H1 (cell line): Measurements from ENCODE around the gene RPS6KA5. TPM values are rescaled to one million over a fixed set of nuclear protein-coding genes. Genes with fewer than 3 reads are reported as not detected.

ENCODE experiments used
- POU5F1 ChIP-seq: IDR thresholded peaks from 2 replicates; pipeline ENCODE4 v1.6.1; 2011; ENCODE audit warnings: low read depth, mild to moderate bottlenecking, low read length, moderate library complexity
- TAF7 ChIP-seq: optimal IDR thresholded peaks from 2 replicates; pipeline ENCODE3; 2011; ENCODE audit warnings: low read depth, mild to moderate bottlenecking, inconsistent platforms, low read length, moderate library complexity, borderline replicate concordance
- polyA plus RNA-seq, 7 experiments: library from polyadenylated mRNA; depleted of rRNA in 3 of 7; stranded (reverse) in 5 of 7; unstranded in 2 of 7; fragments of >200 nt in 5 of 7; fragments of 200-250 nt in 2 of 7; gene quantifications; 1 replicate in 5 of 7; 2 replicates in 1 of 7; 4 replicates in 1 of 7; pipeline versions ENCODE4 v1.2.1 to v1.2.3, GENCODE V29; 2011 to 2013; ENCODE audit warnings: missing spikeins in 2 of 7, mixed read lengths in 2 of 7
- total RNA-seq: library from RNA; stranded (reverse); fragmentation: NEBNext Ultra II Directional; extraction: Animal tissue kit (Norgen Biotek cat#: 25700); gene quantifications from 2 replicates; pipeline ENCODE4 v1.2.1, GENCODE V29; 2021
- TF ChIP-seq, protein P1 (sequence below): fragments of 300-600 bp; sonication (generic); IDR thresholded peaks from 2 replicates; pipeline ENCODE4 v1.7.1; 2012; ENCODE audit warnings: low read length, moderate library complexity, mild to moderate bottlenecking, inconsistent platforms; ENCODE audit not compliant: insufficient replicate concordance

RPS6KA5 gene
- total and polyA plus RNA-seq, 2 of the 8 experiments (the other 6 are each of a cell fraction or from before 2014, with no cell fraction given), result 0.85 to 3.1 TPM

DNA sequence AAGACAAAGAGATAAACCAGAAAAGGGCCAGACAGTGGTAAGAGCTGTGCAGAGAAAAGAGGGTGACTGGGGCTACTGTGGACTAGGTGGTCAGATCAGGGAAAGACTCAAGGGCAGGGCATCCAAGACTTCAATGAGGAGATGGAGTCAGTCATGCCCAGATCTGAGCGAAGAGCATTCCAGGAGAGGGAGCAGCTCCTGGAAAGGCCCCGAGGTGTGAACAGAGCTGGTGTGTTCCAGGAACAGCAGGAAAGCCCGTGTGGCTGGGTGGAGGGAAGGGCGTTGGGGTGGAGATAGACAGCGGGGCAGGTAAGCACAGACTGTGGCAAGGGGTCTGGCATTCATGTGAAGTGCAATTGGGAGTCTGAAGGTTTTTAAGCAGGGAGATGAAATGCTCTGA is 261.0 kb downstream of the RPS6KA5 start (continued):
- TF ChIP-seq, protein P1, sequence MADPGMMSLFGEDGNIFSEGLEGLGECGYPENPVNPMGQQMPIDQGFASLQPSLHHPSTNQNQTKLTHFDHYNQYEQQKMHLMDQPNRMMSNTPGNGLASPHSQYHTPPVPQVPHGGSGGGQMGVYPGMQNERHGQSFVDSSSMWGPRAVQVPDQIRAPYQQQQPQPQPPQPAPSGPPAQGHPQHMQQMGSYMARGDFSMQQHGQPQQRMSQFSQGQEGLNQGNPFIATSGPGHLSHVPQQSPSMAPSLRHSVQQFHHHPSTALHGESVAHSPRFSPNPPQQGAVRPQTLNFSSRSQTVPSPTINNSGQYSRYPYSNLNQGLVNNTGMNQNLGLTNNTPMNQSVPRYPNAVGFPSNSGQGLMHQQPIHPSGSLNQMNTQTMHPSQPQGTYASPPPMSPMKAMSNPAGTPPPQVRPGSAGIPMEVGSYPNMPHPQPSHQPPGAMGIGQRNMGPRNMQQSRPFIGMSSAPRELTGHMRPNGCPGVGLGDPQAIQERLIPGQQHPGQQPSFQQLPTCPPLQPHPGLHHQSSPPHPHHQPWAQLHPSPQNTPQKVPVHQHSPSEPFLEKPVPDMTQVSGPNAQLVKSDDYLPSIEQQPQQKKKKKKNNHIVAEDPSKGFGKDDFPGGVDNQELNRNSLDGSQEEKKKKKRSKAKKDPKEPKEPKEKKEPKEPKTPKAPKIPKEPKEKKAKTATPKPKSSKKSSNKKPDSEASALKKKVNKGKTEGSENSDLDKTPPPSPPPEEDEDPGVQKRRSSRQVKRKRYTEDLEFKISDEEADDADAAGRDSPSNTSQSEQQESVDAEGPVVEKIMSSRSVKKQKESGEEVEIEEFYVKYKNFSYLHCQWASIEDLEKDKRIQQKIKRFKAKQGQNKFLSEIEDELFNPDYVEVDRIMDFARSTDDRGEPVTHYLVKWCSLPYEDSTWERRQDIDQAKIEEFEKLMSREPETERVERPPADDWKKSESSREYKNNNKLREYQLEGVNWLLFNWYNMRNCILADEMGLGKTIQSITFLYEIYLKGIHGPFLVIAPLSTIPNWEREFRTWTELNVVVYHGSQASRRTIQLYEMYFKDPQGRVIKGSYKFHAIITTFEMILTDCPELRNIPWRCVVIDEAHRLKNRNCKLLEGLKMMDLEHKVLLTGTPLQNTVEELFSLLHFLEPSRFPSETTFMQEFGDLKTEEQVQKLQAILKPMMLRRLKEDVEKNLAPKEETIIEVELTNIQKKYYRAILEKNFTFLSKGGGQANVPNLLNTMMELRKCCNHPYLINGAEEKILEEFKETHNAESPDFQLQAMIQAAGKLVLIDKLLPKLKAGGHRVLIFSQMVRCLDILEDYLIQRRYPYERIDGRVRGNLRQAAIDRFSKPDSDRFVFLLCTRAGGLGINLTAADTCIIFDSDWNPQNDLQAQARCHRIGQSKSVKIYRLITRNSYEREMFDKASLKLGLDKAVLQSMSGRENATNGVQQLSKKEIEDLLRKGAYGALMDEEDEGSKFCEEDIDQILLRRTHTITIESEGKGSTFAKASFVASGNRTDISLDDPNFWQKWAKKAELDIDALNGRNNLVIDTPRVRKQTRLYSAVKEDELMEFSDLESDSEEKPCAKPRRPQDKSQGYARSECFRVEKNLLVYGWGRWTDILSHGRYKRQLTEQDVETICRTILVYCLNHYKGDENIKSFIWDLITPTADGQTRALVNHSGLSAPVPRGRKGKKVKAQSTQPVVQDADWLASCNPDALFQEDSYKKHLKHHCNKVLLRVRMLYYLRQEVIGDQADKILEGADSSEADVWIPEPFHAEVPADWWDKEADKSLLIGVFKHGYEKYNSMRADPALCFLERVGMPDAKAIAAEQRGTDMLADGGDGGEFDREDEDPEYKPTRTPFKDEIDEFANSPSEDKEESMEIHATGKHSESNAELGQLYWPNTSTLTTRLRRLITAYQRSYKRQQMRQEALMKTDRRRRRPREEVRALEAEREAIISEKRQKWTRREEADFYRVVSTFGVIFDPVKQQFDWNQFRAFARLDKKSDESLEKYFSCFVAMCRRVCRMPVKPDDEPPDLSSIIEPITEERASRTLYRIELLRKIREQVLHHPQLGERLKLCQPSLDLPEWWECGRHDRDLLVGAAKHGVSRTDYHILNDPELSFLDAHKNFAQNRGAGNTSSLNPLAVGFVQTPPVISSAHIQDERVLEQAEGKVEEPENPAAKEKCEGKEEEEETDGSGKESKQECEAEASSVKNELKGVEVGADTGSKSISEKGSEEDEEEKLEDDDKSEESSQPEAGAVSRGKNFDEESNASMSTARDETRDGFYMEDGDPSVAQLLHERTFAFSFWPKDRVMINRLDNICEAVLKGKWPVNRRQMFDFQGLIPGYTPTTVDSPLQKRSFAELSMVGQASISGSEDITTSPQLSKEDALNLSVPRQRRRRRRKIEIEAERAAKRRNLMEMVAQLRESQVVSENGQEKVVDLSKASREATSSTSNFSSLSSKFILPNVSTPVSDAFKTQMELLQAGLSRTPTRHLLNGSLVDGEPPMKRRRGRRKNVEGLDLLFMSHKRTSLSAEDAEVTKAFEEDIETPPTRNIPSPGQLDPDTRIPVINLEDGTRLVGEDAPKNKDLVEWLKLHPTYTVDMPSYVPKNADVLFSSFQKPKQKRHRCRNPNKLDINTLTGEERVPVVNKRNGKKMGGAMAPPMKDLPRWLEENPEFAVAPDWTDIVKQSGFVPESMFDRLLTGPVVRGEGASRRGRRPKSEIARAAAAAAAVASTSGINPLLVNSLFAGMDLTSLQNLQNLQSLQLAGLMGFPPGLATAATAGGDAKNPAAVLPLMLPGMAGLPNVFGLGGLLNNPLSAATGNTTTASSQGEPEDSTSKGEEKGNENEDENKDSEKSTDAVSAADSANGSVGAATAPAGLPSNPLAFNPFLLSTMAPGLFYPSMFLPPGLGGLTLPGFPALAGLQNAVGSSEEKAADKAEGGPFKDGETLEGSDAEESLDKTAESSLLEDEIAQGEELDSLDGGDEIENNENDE, result no peak
- TF ChIP-seq POU5F1 (no peak), TAF7 (no peak)
